ENCODE results near the gene ANK3. TPM values are rescaled to one million over a fixed set of nuclear protein-coding genes. Genes with fewer than 3 reads are reported as not detected.
"Not testable (repeated sequence)": the region's sequence is repeated elsewhere in the genome, so short reads cannot be mapped to it uniquely, and the experiment has no call there.

Gene ANK3
- total and polyA plus RNA-seq, 2 donors (not counting 3 experiments of a cell fraction or from before 2014, with no cell fraction given): 0.88 to 8.5 TPM

DNA sequence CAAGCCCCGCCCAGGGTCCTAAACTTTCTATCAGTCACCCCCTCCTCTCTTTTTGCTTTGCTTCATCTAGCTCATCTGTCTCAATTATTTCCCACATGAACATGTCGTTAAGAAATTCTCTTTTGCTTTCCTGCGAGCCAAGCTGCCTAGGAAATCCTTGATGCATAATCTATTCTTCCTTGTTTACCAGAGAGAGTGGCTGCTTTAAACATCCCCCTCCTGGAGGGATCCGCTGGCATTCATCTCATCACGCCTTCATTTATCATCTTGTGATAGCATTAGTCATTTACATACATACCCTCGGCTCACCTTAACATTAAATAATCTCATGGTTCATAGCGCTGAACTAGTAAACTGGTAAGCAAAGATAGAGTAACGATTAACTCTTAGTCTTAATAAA, 96.7 kb downstream of the ANK3 start:
- Histone ChIP-seq H3K36me3 (ENCODE audit: control insufficient read depth in 2 of 2, extremely low read depth in 1 of 2, insufficient read depth in 2 of 2, low read length in 2 of 2) (no peaks in the 10 kb centered on the region), H3K9me1 (replicated peaks; ENCODE audit: control insufficient read depth, extremely low read depth, insufficient read depth, low read length) (no peaks in the 10 kb centered on the region), H3K4me1 (ENCODE audit: control insufficient read depth, extremely low read depth, insufficient read depth, low read length) (no peaks in the 10 kb centered on the region), H2AFZ (ENCODE audit: low read depth, low read length) (no peak overlapping the region), H3K27me3 (ENCODE audit: control insufficient read depth in 2 of 2, insufficient read depth in 2 of 2, low read length in 2 of 2) (no peaks in the 10 kb centered on the region), H3K9me3 (replicated peaks; ENCODE audit: control insufficient read depth, insufficient read depth, low read length) (no peaks in the 10 kb centered on the region), H3K79me2 (ENCODE audit: control insufficient read depth, insufficient read depth, low read length) (no peaks in the 10 kb centered on the region), H4K20me1 (replicated peaks; ENCODE audit: control insufficient read depth, extremely low read depth, insufficient read depth, low read length) (no peaks in the 10 kb centered on the region), H3K4me2 (ENCODE audit: insufficient read depth, low read length) (no peak overlapping the region), H3K27ac (ENCODE audit: insufficient read depth, low read depth, low read length) (no peak overlapping the region), H3K4me3 (replicated peaks in 1 of 3; ENCODE audit: insufficient read depth in 1 of 3, low read depth in 1 of 3, low read length in 3 of 3) (no peak overlapping the region), H3K9ac (replicated peaks; ENCODE audit: extremely low read depth, insufficient read depth, low read length) (no peak overlapping the region)
- DNase-seq (ENCODE audit: low read depth, low spot score) (no peak), FAIRE-seq (no peak)
- TF ChIP-seq MYC (IDR thresholded peaks at IDR 0.05; ENCODE audit: low read depth, low read length) (no peak), FOS (IDR thresholded peaks at IDR 0.05; ENCODE audit: borderline replicate concordance, insufficient read depth, low read length) (no peak), POLR2A (IDR thresholded peaks at IDR 0.05; ENCODE audit: low read depth, low read length) (no peak), EZH2 (IDR thresholded peaks at IDR 0.05; ENCODE audit: borderline replicate concordance, low read depth, low read length, severe bottlenecking) (no peak)
- TF ChIP-seq, protein P1, sequence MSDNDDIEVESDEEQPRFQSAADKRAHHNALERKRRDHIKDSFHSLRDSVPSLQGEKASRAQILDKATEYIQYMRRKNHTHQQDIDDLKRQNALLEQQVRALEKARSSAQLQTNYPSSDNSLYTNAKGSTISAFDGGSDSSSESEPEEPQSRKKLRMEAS (IDR thresholded peaks at IDR 0.05; ENCODE audit: insufficient read depth, insufficient read length): no peak
- ChIA-PET CTCF (no interaction called here), POLR2A (no interaction called here)
- dilution Hi-C loops (cut with MboI; ENCODE audit: extremely low pct_ligation_motif_present, low sequenced_read_pairs): no loop called here
- no TSS peak for BruUV-seq (replicated peaks)
- intact Hi-C loops (cut with micrococcal nuclease): no loop called here

DNA sequence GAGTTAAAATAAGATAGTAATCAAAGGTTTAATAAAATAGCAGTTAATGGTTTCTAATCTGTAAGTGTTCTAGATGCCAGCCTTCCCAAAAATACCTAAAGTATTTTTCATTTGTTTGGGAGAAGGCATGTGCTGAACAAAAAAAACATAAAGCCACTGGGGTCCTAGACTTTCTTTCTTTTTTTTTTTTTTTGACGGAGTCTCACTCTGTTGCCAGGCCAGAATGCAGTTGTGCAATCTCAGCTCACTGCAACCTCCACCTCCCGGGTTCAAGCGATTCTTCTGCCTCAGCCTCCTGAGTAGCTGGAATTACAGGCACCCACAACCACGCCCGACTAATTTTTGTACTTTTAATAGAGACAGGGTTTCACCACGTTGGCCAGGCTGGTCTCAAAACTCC, 97.1 kb downstream of the ANK3 start:
- H3K4me2 ChIP-seq (ENCODE audit: insufficient read depth, low read length); H3K4me1 ChIP-seq (ENCODE audit: control insufficient read depth, extremely low read depth, insufficient read depth, low read length); H3K4me3 ChIP-seq (replicated peaks in 1 of 3; ENCODE audit: insufficient read depth in 1 of 3, low read depth in 1 of 3, low read length in 3 of 3); H3K27me3 ChIP-seq (ENCODE audit: control insufficient read depth in 2 of 2, insufficient read depth in 2 of 2, low read length in 2 of 2); dilution Hi-C loops (cut with MboI; ENCODE audit: extremely low pct_ligation_motif_present, low sequenced_read_pairs); H4K20me1 ChIP-seq (replicated peaks; ENCODE audit: control insufficient read depth, extremely low read depth, insufficient read depth, low read length); FAIRE-seq; H2AFZ ChIP-seq (ENCODE audit: low read depth, low read length); H3K9me1 ChIP-seq (replicated peaks; ENCODE audit: control insufficient read depth, extremely low read depth, insufficient read depth, low read length); intact Hi-C loops (cut with micrococcal nuclease); H3K9ac ChIP-seq (replicated peaks; ENCODE audit: extremely low read depth, insufficient read depth, low read length); H3K27ac ChIP-seq (ENCODE audit: insufficient read depth, low read depth, low read length); H3K9me3 ChIP-seq (replicated peaks; ENCODE audit: control insufficient read depth, insufficient read depth, low read length); POLR2A ChIA-PET; CTCF ChIA-PET; BruUV-seq (replicated peaks); H3K36me3 ChIP-seq (ENCODE audit: control insufficient read depth in 2 of 2, extremely low read depth in 1 of 2, insufficient read depth in 2 of 2, low read length in 2 of 2); DNase-seq (ENCODE audit: low read depth, low spot score); H3K79me2 ChIP-seq (ENCODE audit: control insufficient read depth, insufficient read depth, low read length): not testable (repeated sequence)
